ENCODE results near the gene ADAMTSL3.

The ADAMTSL3 gene

GRCh38 chr15:83655237-83655616 lies 1.3 kb downstream of the ADAMTSL3 start:
- DNase-seq = no peak

- no peak for DNase-seq
Measured at GRCh38 chr15:83656192-83656591, 2.3 kb downstream of the ADAMTSL3 start.

DNA sequence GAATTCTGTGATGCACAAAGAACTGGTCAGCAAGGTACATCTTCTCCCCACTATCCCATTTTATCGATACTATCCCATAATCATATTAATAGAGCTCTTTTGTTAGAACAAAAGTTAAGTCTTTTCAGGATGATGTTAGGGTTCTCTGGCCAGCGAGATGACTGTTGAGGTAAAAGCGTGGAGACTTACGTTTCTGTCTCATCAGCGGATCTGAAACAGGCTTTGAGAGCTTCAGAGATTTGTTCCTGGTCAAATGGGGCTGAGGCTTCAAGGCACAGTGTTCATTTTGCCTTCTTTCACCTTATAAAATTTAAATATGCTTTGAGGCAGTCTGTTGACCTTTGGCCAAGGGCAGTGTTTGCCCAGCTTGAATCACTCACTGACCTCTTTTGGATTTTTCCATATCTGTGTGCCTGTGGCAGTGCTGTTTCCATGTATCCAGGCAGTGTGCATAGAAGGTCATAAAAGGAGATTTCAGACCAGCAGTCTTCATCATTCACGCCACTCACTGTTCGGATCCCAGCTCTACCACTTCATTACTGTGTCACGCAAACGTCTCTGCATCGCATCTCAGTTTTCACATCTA lies 3.1 kb downstream of the ADAMTSL3 start:
- no peak for DNase-seq

GRCh38 chr15:83657549-83657948 lies 3.6 kb downstream of the ADAMTSL3 start:
- no peak for DNase-seq

GRCh38 chr15:83658430-83659416 lies 4.8 kb downstream of the ADAMTSL3 start:
- DNase-seq = no peak

DNA sequence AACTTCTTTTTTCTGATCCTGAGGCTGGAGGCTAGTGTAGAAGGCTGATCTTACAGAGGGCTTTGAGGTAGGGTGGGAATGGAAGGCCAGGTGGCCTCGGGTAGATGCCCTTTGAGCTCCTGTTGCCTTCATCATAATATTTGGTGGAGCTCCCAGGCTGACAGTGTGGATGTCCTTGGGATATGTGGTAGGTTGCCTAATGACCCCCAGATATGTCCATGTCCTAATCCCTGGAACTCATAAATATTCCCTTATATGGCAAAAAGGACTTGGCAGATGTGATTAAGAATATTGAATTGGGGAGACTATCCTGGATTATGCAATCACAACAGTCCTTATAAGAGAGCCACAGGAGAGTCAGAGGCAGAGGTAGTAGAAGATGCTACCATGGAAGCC lies 5.5 kb downstream of the ADAMTSL3 start:
- no peak for DNase-seq

DNA sequence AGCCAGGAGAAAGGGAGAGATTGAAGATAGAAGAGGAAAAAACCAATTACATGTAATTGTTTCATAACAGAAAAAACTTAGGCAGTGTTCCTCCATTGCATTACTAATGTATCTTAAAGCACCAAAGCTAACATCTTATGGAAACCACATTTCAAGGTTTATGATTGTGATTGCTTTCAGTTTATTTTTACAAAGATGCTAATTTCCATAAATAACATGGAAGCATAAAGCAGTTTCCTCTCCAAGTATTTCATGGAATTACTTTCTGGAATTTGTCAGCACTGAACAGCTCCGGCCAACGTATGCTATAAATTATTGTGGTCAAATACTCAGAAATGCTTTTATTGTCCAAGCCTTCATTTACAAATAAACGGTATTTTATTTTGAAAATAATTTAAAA lies 11.6 kb downstream of the ADAMTSL3 start:
- DNase-seq = no peak

DNA sequence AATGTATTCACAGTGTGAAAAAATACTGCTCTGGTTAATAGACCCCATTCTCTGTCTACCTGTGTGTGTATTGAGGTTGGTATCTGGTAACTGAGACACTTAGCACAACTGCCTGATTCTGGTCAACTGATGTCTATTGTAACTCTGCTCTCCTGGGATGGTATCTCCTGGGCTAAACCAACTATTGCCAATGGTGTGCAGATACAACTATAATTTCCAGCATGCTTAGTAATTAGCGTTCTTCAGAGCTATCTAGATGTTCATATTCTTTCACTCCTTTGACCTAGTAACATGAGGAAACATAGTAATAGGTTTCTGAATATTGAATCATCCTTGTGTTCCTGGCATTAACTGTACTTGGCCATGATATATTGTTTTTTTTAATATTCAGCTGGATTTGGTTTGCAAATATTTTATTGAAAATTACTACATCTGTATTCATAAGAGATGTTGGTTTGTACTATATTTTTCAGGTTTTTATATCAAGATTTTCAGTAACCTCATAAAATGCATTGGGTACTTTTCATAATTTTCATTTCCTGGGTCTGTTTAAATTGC lies 16.8 kb downstream of the ADAMTSL3 start:
- no peak for DNase-seq

- DNase-seq = no peak
Measured at GRCh38 chr15:83671603-83672002, 17.7 kb downstream of the ADAMTSL3 start.

- no peak for DNase-seq
Measured at GRCh38 chr15:83673385-83673784, 19.5 kb downstream of the ADAMTSL3 start.

- DNase-seq = no peak
Measured at GRCh38 chr15:83682476-83683088, 28.7 kb downstream of the ADAMTSL3 start.

DNA sequence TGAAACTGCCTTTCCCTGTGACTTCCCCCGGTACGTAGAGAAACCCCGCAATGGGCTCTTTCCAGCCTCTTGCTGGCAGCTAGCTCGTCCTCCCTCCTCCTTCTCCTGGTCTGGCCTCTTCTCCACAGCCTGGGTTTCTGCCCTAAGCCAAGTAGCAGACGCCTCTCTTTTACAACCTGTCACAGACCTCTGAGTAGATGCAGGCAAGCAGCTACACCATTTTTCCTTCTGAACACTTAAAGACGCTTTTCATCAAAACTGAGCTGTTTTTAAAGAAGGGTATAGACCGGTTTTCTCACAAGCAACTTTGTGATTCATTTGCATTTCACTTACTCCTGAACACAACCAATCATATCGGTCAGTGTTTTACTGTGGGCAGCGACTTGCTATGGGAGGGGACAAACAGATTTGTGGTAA lies 32.0 kb downstream of the ADAMTSL3 start:
- DNase-seq = no peak

- no peak for DNase-seq
Measured at GRCh38 chr15:83688201-83688600, 34.3 kb downstream of the ADAMTSL3 start.

GRCh38 chr15:83690676-83691075 lies 36.8 kb downstream of the ADAMTSL3 start:
- DNase-seq = no peak

DNA sequence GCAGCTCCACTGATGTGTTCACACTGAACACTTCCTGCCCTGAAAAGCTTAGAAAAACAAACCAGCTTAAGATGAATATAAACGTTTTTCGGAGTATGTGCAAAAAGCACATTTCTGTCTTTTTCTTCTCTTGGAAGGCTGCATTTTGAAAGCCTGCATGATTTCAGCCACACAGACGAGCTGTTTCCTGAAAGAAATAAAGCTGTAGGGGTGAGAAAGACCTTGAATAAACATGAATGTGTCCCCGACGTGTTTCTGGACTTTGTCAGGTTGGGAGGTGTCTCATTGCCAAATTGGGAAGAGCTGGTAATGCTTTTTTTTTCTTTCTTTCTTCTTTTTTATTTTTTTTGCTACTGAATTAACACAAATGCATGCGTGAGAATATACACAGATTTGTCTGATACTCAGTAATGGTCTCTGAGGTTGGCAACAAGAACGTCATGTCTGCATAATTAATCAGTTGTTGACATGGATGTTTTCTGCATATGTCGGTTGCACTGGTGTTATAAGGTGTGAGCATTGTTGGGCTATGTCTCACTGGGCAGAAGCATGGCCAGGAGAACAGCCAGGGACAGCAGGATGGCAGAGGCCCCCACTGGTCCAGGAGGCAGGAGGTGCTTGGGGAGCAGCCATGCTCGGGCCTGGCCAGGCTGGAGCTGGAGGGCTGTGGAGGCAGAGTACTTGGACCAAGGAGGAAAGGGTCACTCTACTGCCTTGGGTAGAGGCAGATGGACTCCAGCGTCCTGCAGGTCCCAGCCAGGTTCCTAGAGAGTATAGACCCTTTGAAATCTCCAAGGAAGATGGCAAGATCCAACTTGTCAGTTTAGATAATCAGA lies 39.0 kb downstream of the ADAMTSL3 start:
- DNase-seq = no peak

DNA sequence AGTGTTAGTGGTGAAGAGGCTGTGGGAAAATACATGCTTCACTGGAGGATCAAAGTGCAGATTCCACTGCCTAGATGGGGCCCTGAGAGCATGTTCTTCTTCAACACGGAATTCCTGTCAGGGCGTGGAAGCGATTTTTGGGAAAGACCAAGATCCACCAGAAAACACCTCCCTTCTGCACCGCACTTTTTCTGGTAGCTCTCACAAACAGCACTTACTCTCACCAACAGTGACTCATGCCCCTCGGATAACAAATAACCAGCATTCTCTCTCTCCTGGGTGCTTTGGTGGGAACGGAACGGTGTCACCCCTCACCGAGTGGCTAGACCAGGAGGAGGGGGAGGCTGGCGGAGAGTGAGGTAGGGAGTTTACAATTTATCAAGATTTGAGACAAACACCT lies 40.1 kb downstream of the ADAMTSL3 start:
- DNase-seq = no peak

- DNase-seq = no peak
Measured at GRCh38 chr15:83694536-83694935, 40.6 kb downstream of the ADAMTSL3 start.

DNA sequence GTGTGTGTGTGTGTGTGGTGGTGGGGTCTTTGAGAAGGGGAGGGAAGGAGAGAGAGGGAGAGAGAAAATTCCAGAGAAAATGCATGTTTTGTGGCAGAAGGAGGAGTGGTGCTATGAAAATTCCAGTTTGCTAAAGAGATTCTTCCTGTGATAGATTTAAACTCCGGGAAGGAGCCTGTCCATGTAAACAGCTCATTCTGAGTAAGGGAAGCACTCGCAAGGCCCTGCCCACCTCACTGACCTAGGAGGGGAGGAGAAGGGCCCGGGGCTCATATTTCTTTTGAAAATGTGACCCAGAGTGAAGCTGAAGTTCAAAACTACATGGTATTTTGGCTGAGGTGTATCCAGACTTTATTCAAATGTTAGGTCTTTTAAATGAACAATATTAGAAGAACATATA lies 41.3 kb downstream of the ADAMTSL3 start:
- no peak for DNase-seq

- no peak for DNase-seq
Measured at GRCh38 chr15:83695901-83696425, 42.0 kb downstream of the ADAMTSL3 start.

DNA sequence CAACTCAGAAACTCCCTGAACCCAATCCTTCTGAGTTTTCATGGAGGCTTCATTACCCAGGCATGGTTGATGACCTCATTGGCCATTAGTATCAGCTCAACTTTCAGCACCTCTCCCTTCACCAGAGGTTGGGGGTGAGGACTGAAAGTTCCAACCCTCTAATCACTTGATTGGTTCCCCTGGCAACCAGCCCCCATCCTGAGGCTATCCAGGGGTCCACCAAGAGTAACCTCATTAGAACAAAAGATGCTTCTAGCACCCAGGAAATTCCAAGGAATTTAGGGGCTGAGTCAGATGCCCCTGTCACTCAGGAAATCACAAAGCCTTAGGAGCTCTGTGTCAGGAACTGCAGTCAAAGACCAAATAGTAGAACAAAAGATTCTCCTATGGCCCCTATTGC lies 43.8 kb downstream of the ADAMTSL3 start:
- no peak for DNase-seq

DNA sequence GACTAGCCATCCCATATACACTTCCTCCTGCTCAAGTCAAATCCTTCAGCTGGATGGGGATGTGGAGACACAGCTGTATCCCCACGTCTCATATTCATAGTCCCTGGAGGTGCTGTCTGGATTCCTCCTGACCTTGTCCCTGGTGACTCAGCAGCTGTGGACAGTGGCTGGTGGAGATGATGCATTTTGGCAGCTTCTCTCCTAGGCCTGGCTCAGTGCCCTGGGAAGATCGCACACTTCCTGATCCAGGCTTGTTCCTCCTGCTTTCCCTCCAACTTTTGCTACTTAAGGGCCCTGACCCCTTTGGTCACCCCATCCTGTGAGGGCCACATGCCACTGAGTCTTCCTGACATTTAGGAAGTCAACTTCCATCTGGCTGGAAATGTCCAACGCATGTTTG lies 44.4 kb downstream of the ADAMTSL3 start:
- DNase-seq = no peak

- DNase-seq = no peak
Measured at GRCh38 chr15:83699028-83699427, 45.1 kb downstream of the ADAMTSL3 start.

Data from activated CD4-positive, CD25-positive, alpha-beta regulatory T cell treated with anti-CD3 and anti-CD28 coated beads, Interleukin-2, amount 50 U/mL, for 72 hours (primary cell).